Neuronal stem cell (in vitro differentiated cells): ENCODE results near the gene LPP.

Experiments
- DNase-seq: peaks from one replicate; pipeline ENCODE4 v3.0.0-alpha.2; 2013; ENCODE audit warnings: low spot score
- H2AFZ ChIP-seq: one replicate; pipeline ENCODE4 v1.6.1; 2013; ENCODE audit warnings: mild to moderate bottlenecking, low read length, inconsistent platforms
- H2AK5ac ChIP-seq: 2 replicates; pipeline ENCODE4 v1.6.1; 2013; ENCODE audit warnings: low read depth, mild to moderate bottlenecking, inconsistent platforms, low read length, moderate library complexity, mixed read lengths
- H2BK120ac ChIP-seq: 2 replicates; pipeline ENCODE4 v1.6.1; 2013; ENCODE audit warnings: low read depth, mild to moderate bottlenecking, inconsistent platforms, low read length, moderate library complexity, mixed read lengths
- H2BK12ac ChIP-seq: one replicate; pipeline ENCODE4 v1.6.1; 2013; ENCODE audit warnings: low read length, inconsistent platforms
- H2BK15ac ChIP-seq: 2 replicates; pipeline ENCODE4 v1.6.1; 2013; ENCODE audit warnings: mild to moderate bottlenecking, low read length, inconsistent platforms, mixed read lengths
- H2BK5ac ChIP-seq: one replicate; pipeline ENCODE4 v1.6.1; 2013; ENCODE audit warnings: inconsistent platforms, mild to moderate bottlenecking, low read length, moderate library complexity
- H3K14ac ChIP-seq: one replicate; pipeline ENCODE4 v1.6.1; 2013; ENCODE audit warnings: low read length, inconsistent platforms
- H3K18ac ChIP-seq: 2 replicates; pipeline ENCODE4 v1.6.1; 2013; ENCODE audit warnings: low read length, inconsistent platforms
- H3K23ac ChIP-seq: 2 replicates; pipeline ENCODE4 v1.6.1; 2013; ENCODE audit warnings: low read depth, mild to moderate bottlenecking, mixed read lengths, low read length, inconsistent platforms; ENCODE audit not compliant: poor library complexity
- H3K27ac ChIP-seq: replicated peaks from 3 replicates; pipeline ENCODE4 v1.5.1; 2013; ENCODE audit warnings: low read length, inconsistent platforms
- H3K27me3 ChIP-seq, 3 experiments: 2 replicates each; pipeline ENCODE4 v1.6.1; 2013; ENCODE audit warnings: low read length in 3 of 3, mild to moderate bottlenecking in 2 of 3, inconsistent platforms in 1 of 3, low read depth in 1 of 3, mixed read lengths in 1 of 3, moderate library complexity in 1 of 3; ENCODE audit not compliant: control insufficient read depth in 3 of 3, insufficient read depth in 3 of 3
- H3K36me3 ChIP-seq, 2 donors: replicated peaks in 1 of 2; 2 replicates each; pipeline ENCODE4 v1.6.1; 2013; ENCODE audit warnings: low read length in 2 of 2; ENCODE audit not compliant: control insufficient read depth in 2 of 2, insufficient read depth in 2 of 2
- H3K4ac ChIP-seq: 2 replicates; pipeline ENCODE4 v1.6.1; 2013; ENCODE audit warnings: inconsistent platforms, mild to moderate bottlenecking, low read length, moderate library complexity
- H3K4me1 ChIP-seq, 2 donors: 1 replicate in 1 of 2; 2 replicates in 1 of 2; pipeline ENCODE4 v1.6.1; 2013; ENCODE audit warnings: low read length in 2 of 2, low read depth in 1 of 2; ENCODE audit not compliant: control insufficient read depth in 2 of 2, insufficient read depth in 1 of 2
- H3K4me2 ChIP-seq: one replicate; pipeline ENCODE4 v1.6.1; 2013; ENCODE audit warnings: mild to moderate bottlenecking, low read length, inconsistent platforms; ENCODE audit not compliant: insufficient read depth, poor library complexity, severe bottlenecking
- H3K4me3 ChIP-seq, 2 donors: 2 replicates each; pipeline ENCODE4 v1.5.1; 2013; ENCODE audit warnings: low read length in 2 of 2, mild to moderate bottlenecking in 2 of 2, inconsistent platforms in 1 of 2, moderate library complexity in 1 of 2
- H3K79me1 ChIP-seq: one replicate; pipeline ENCODE4 v1.6.1; 2013; ENCODE audit warnings: low read depth, mild to moderate bottlenecking, inconsistent platforms, low read length, moderate library complexity
- H3K9ac ChIP-seq: one replicate; pipeline ENCODE4 v1.6.1; 2013; ENCODE audit warnings: mild to moderate bottlenecking, low read depth, low read length, inconsistent platforms; ENCODE audit not compliant: poor library complexity
- H3K9me3 ChIP-seq, 2 donors: replicated peaks in 1 of 2; 2 replicates each; pipeline versions ENCODE3 to v1.6.1; 2013; ENCODE audit warnings: low read length in 2 of 2, mild to moderate bottlenecking in 2 of 2, inconsistent platforms in 1 of 2, low read depth in 1 of 2, mixed read lengths in 1 of 2, moderate library complexity in 1 of 2; ENCODE audit not compliant: control insufficient read depth in 2 of 2, insufficient read depth in 1 of 2
- H4K8ac ChIP-seq: one replicate; pipeline ENCODE4 v1.6.1; 2013; ENCODE audit warnings: low read depth, mild to moderate bottlenecking, inconsistent platforms, low read length, moderate library complexity
- H4K91ac ChIP-seq: one replicate; pipeline ENCODE4 v1.6.1; 2013; ENCODE audit warnings: low read length, low read depth, mild to moderate bottlenecking, inconsistent platforms; ENCODE audit not compliant: poor library complexity
- WGBS, 2 donors: extraction: QIAGEN DNeasy Blood & Tissue Kit; methylation state at CpG; one replicate each; pipeline ENCODE4 v1.1.7; 2013; ENCODE audit warnings: missing lambda C conversion rate in 2 of 2, mixed read lengths in 1 of 2; ENCODE audit not compliant: insufficient read length in 2 of 2, insufficient replicate concordance in 1 of 2; ENCODE audit errors: extremely low coverage in 2 of 2; 5-methylcytosine and 5-hydroxymethylcytosine counted together

LPP gene

DNA sequence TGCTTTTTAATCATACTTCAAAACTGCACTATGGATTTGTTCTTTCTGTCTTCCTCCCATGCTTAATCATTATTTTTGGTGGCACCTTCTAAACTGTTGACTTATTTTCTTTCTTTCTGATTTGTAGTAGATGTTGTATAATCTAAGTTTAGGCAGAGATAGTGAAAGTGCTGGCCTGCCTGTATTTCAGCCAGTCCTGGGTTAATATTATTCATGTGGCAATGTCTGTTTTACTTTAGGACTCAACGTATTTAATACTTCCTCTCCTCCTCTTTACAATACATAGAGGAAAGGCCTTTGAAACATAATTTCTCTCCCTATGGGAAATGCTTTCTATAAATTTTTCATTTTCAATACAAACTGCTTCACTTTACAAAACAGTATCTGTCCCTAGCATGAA is 690.1 kb downstream of the LPP start:
- H4K91ac ChIP-seq: no peak overlapping the region
- H3K27ac ChIP-seq: no peak overlapping the region
- no peak overlapping the region for H3K14ac ChIP-seq
- H3K9ac ChIP-seq: no peak overlapping the region
- H3K9me3 ChIP-seq: peaks cover 0 to 3% of the 10 kb centered on the region in 2 donors
- H3K23ac ChIP-seq: no peak overlapping the region
- no peak overlapping the region for H2BK5ac ChIP-seq
- H3K4me1 ChIP-seq: no peaks in the 10 kb centered on the region
- no peaks in the 10 kb centered on the region for H3K79me1 ChIP-seq
- H4K8ac ChIP-seq: no peak overlapping the region
- no peaks in the 10 kb centered on the region for H3K36me3 ChIP-seq
- no peak overlapping the region for H2AFZ ChIP-seq
- no peak overlapping the region for H2BK12ac ChIP-seq
- no CpG with 5 or more reads among the region's 1 CpG for WGBS, 2 donors
- H3K27me3 ChIP-seq: no peaks in the 10 kb centered on the region
- H2BK120ac ChIP-seq: no peak overlapping the region
- H3K4me3 ChIP-seq: no peak overlapping the region
- no peak overlapping the region for H2BK15ac ChIP-seq
- no peak overlapping the region for H3K4ac ChIP-seq
- no peak overlapping the region for H3K18ac ChIP-seq
- H2AK5ac ChIP-seq: no peak overlapping the region
- no peak overlapping the region for H3K4me2 ChIP-seq
- DNase-seq: no peak

- no peak overlapping the region for H3K14ac ChIP-seq
- no CpG with 5 or more reads among the region's 3 CpGs for WGBS, 2 donors
- H3K9me3 ChIP-seq: peaks cover 0 to 3% of the 10 kb centered on the region in 2 donors
These were observed 691.6 kb downstream of the LPP start for GRCh38 chr3:188845514-188845913.

GRCh38 chr3:188848947-188849346 is 695.0 kb downstream of the LPP start:
- Histone ChIP-seq H2BK120ac (no peak overlapping the region), H3K9ac (no peak overlapping the region), H2AFZ (no peak overlapping the region), H3K23ac (no peak overlapping the region), H3K36me3 (no peaks in the 10 kb centered on the region), H4K8ac (no peak overlapping the region), H2BK12ac (no peak overlapping the region), H3K9me3 (no peaks in the 10 kb centered on the region), H3K27ac (no peak overlapping the region), H3K14ac (no peak overlapping the region), H3K4me3 (no peak overlapping the region), H3K79me1 (no peaks in the 10 kb centered on the region), H3K4me2 (no peak overlapping the region), H2AK5ac (no peak overlapping the region), H3K27me3 (no peaks in the 10 kb centered on the region), H3K4ac (no peak overlapping the region), H4K91ac (no peak overlapping the region), H3K18ac (no peak overlapping the region), H2BK15ac (no peak overlapping the region), H3K4me1 (peaks cover under 1 to 3% of the 10 kb centered on the region in 2 donors), H2BK5ac (no peak overlapping the region)
- WGBS, 2 donors: no CpG with 5 or more reads among the region's 8 CpGs
- DNase-seq: no peak

More at GRCh38 chr3:188845514-188845913, 691.6 kb downstream of the LPP start:
- Histone ChIP-seq H2AFZ (no peak overlapping the region), H3K27me3 (no peaks in the 10 kb centered on the region), H3K9ac (no peak overlapping the region), H3K36me3 (no peaks in the 10 kb centered on the region), H2BK15ac (no peak overlapping the region), H2AK5ac (no peak overlapping the region), H2BK12ac (no peak overlapping the region), H4K91ac (no peak overlapping the region), H3K4me2 (no peak overlapping the region), H3K4ac (no peak overlapping the region), H2BK120ac (no peak overlapping the region), H3K79me1 (no peaks in the 10 kb centered on the region), H3K23ac (no peak overlapping the region), H3K27ac (no peak overlapping the region), H3K4me3 (no peak overlapping the region), H3K18ac (no peak overlapping the region), H4K8ac (no peak overlapping the region), H3K4me1 (no peaks in the 10 kb centered on the region), H2BK5ac (no peak overlapping the region)
- no peak for DNase-seq

- Histone ChIP-seq H4K8ac (no peak overlapping the region), H3K4ac (no peak overlapping the region), H3K36me3 (no peaks in the 10 kb centered on the region), H3K27ac (no peak overlapping the region), H2AK5ac (no peak overlapping the region), H2BK15ac (no peak overlapping the region), H2BK120ac (no peak overlapping the region), H3K9me3 (no peaks in the 10 kb centered on the region), H3K4me1 (peaks cover 5 to 6% of the 10 kb centered on the region in 2 donors), H4K91ac (no peak overlapping the region), H3K14ac (no peak overlapping the region), H3K18ac (no peak overlapping the region), H3K23ac (no peak overlapping the region), H3K4me3 (no peak overlapping the region), H2AFZ (no peak overlapping the region), H3K9ac (no peak overlapping the region), H3K27me3 (no peaks in the 10 kb centered on the region), H2BK5ac (no peak overlapping the region), H2BK12ac (no peak overlapping the region), H3K79me1 (no peaks in the 10 kb centered on the region), H3K4me2 (no peak overlapping the region)
- no peak for DNase-seq
- no CpG with 5 or more reads among the region's 4 CpGs for whole genome bisulfite sequencing, 2 donors
These were observed 700.2 kb downstream of the LPP start for GRCh38 chr3:188853856-188854771.
